ENCODE data around the gene KDF1.

GRCh38 chr1:27000090-27000816 lies 40.0 kb upstream of the KDF1 start:
- TF ChIP-seq CTCF (IDR thresholded peaks at IDR 0.05) (peak in 1 of 4 experiments; percentile 10), POLR2AphosphoS5 (IDR thresholded peaks at IDR 0.05) (no peak), POLR2A (IDR thresholded peaks at IDR 0.05) (no peak)

Data from gastroesophageal sphincter (tissue), 3 donors.